ENCODE results near the gene MYOD1.

The MYOD1 gene

DNA sequence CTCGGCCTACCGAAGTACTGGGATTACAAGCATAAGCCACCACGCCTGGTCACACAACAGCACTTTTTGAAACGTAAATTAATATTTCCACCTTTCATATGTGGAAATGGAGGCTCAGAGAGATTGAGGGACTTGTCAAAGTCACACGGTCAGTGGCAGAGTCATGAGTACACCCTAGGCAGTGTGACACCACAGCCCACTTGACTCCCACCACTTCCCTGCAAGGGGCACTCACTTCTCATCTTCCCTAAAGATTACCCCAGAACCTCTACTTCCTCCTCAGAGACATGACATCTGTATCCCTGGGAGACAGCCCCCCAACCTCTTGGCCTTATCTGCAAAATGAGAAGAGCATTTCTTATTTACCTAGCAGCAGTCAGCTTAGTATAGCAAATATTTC lies 16.5 kb upstream of the MYOD1 start:
- DNase-seq (ENCODE audit: low read depth), result no peak

DNA sequence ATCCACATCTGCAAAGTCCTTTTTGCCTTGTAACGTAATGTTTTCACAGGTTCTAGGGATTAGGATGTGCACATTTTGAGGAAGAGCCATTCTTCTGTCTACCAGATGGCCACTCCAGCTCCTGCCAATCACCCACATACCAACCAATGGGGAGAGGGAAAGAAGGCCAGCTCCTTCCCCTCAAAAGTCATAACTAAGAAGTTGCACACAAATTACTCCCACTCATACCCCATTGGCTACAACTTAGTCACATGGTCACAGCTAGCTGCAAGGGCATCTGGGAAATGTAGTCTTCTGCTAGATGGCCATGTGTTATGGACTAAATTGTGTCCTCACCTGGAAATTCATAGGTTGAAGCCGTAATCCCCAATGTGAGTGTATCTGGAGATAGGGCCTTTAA lies 15.4 kb upstream of the MYOD1 start:
- no peak for DNase-seq (ENCODE audit: low read depth)

DNA sequence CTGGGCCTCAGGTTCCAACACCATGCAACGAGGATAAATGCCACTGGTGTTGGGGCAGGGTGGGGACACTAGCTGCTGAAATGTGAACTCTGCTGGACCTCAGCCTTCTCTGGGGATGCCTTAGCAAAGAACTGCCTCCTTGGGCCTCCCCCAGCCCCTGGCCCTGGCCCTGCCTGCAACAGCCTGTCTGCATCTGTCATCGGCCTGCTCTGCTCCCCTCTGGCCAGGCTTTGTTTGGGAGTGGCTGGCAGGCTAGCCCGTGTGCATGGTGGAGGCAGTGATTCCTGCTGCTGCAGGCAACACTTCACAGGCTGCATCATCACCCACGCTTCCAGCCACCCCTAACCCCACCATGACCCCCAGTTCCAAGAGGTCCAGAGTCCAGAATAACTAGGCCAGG lies 11.5 kb upstream of the MYOD1 start:
- no peak for DNase-seq (ENCODE audit: low read depth)

DNA sequence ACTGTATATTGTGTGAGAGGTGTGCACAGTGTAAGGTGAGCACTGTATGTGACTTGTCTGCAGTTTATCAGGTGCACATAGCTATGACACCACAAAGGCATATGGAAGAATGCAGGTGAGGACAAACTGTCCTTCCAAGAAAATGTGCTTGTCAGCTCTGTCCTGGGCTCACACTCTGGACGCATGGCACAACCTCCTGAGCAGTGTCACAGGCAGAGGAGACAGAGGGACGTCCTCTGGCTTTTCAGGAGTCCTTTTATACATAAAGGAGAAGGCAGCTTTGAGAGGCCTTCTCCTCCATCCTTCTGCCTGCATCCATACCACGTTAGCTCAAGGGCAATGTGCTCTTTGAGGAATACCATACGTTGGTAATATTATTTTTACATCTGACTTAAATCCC lies 7.5 kb upstream of the MYOD1 start:
- DNase-seq (ENCODE audit: low read depth), result no peak

DNA sequence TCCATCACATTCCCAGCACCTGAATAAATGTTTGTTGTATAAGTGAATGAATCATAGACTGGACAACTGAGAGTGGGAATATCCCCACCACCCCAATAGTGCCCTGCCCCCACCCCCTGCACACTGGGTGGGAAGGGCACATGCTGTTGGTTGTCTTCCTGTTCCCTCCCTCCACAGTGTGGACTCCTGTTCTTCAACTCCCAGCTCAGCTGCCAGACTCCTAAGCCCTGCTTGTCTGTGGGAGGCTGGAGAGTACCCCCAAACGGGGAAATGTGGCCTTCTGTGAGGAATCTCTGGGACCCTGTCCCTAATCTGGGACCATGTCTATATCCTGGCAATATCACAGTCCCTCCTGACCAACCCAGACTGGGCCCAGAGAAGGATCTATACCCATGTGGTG lies 5.5 kb upstream of the MYOD1 start:
- DNase-seq (ENCODE audit: low read depth), result no peak

DNA sequence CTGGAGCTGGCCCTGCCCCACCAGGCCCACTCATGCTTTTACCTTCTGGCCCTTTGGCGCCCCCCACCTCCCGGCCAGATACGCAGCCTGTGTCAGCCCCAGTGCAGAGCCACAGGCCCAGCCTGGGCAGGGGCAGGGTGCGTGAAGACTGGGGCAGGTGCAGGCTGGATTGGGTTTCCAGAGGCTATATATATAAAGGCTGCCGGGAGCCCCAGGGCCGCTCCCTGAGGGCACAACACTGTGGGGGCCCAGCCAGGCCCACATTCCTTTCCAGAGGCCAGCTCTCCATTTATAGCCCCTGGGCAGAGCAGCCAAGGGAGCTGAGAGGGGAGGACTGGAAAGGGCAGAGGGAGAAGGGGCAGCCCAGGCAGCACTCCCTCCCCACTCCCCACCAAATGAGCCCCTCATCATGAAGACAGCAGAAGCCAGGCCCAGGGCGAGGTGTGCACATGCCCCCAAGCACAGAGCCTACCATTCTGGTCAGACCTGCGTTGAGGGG lies 5.0 kb upstream of the MYOD1 start:
- no peak for DNase-seq (ENCODE audit: low read depth)

DNA sequence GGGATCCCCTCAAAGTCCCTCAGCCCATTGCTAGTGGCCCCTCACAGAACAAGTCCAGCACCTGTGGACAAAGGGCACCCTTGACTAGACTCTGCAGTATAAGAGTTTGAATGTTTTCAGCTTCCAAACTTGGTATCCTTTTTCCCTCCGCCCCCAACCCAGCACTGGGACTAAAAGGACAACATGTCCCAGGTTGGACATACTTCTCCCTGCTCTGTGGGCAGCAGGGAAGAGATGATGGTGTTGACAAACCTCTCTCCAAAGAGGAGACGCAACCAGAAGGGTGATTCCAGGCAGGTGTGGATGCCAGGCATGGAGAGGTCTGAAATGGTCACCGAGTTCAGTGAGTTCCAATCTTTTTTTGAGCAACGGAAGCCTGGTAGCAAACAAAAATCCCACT lies 4.5 kb upstream of the MYOD1 start:
- DNase-seq (ENCODE audit: low read depth), result no peak

DNA sequence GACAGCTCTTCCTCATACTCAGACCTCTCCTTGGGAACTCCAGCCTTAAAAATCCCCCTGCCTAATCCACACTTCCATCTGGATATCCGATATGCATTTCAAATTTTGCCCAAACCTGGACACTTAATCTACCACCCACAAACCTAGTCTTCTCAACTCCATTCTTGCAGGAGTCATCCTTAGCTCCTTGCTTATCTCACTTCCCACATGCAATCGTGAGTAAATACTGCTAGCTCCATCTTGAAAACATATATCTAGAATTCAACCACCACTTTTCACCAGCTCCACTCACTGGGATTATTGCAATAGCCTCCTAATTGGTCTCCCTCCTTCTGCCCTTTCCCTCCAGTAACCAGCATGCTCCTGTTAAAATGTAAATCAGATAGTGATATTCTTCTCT lies 2.6 kb upstream of the MYOD1 start:
- DNase-seq (ENCODE audit: low read depth), result no peak

DNA sequence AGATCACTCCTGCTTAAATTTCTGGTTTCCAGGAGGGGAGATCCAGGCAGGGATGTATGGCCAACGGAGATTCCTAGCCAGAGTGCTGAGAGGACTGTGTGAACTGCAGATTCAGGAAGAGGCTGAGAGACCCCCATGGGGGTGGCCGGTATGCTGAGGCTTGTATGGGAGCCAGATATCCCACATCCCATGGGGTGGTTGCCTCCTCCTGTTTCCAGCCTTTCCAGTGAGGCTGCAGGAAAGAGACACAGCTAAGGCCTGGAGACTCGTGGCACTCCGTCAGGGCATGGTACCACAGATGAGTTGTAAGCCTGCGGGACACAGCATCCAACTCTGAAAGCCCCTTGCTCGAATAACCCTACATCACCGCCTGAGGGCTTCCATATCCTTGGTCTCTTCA lies 1.4 kb upstream of the MYOD1 start:
- DNase-seq (ENCODE audit: low read depth), result no peak

DNA sequence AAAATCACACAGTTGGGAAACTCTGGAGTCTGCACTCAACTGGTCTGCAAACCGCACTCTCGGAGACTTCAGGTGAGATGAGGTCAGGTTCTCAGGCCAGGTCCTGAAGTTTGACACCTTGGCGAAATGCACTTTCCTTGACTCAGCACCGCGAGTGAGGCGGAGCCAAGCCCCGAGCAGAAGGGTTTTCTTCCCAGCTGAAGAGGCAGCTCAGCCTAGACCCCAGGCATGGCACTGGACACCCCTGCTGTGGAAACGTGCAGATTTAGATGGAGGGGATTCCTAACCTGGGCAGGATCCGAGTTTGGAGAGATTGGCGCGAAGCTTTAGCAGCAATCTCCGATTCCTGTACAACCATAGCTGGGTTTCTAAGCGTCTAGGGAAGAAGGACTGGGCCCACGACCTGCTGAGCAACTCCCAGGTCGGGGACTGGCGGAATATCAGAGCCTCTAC lies 835 bp upstream of the MYOD1 start:
- no peak for DNase-seq (ENCODE audit: low read depth)

DNA sequence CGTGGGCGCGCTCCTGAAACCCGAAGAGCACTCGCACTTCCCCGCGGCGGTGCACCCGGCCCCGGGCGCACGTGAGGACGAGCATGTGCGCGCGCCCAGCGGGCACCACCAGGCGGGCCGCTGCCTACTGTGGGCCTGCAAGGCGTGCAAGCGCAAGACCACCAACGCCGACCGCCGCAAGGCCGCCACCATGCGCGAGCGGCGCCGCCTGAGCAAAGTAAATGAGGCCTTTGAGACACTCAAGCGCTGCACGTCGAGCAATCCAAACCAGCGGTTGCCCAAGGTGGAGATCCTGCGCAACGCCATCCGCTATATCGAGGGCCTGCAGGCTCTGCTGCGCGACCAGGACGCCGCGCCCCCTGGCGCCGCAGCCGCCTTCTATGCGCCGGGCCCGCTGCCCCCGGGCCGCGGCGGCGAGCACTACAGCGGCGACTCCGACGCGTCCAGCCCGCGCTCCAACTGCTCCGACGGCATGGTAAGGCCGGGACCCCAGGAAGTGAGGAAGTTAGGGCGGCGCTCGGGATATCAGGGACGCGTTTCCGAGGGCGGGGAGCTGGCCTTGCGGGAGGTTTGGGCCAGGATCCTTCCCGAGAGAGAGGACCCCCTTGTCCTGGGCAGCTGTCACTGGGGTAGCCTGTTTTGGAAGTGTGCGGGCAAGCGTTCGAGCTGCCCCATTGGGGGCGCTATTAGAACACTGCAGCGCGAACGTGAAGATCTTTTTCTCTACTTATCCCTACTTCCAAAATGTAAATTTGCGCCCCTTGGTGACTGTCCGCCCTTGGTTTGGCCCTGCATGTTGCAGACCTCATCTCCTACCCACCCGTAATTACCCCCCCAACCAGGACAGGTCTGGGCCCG lies 796 bp downstream of the MYOD1 start:
- no peak for DNase-seq (ENCODE audit: low read depth)

DNA sequence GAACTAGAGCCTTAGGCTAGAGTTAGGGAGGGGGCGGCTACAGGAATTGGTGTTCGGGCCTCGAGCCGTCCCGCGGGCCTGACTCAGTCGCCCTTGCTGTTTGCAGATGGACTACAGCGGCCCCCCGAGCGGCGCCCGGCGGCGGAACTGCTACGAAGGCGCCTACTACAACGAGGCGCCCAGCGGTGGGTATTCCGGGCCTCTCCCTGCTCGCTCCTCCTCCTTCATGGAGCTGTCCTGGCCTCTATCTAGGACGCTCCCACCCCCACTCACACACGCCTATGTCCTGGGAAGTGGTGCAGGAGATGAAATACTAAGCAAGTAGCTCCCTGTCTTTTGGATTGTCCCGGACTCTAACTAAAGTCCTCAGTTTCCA lies 1.4 kb downstream of the MYOD1 start:
- DNase-seq (ENCODE audit: low read depth), result no peak

DNA sequence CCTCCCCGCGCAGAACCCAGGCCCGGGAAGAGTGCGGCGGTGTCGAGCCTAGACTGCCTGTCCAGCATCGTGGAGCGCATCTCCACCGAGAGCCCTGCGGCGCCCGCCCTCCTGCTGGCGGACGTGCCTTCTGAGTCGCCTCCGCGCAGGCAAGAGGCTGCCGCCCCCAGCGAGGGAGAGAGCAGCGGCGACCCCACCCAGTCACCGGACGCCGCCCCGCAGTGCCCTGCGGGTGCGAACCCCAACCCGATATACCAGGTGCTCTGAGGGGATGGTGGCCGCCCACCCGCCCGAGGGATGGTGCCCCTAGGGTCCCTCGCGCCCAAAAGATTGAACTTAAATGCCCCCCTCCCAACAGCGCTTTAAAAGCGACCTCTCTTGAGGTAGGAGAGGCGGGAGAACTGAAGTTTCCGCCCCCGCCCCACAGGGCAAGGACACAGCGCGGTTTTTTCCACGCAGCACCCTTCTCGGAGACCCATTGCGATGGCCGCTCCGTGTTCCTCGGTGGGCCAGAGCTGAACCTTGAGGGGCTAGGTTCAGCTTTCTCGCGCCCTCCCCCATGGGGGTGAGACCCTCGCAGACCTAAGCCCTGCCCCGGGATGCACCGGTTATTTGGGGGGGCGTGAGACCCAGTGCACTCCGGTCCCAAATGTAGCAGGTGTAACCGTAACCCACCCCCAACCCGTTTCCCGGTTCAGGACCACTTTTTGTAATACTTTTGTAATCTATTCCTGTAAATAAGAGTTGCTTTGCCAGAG lies 2.0 kb downstream of the MYOD1 start:
- no peak for DNase-seq (ENCODE audit: low read depth)

DNA sequence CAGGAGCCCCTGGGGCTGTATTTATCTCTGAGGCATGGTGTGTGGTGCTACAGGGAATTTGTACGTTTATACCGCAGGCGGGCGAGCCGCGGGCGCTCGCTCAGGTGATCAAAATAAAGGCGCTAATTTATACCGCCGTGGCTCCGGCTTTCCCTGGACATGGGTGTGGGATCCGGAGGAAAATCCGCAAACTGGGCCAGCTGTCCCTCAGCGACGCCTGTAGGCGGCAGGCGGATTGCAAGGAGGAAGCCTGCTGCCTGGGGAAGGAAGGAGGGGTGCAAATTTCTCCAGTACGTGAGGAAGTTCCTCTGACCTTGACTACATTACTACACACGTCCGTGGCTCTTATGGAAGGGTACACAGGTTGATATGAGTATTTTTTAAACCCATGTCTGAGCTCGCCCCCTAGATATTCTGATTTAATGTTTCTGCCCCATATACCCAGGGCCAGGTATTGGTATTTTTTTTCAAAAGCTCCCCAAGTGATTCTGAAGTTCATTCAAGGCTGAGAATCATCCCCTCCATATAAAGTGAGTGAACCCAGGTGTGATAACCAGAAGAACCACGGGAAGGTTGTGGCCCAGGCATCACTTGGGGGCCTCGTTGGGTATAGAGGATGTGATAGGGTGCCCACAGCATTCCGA lies 2.8 kb downstream of the MYOD1 start:
- no peak for DNase-seq (ENCODE audit: low read depth)

DNA sequence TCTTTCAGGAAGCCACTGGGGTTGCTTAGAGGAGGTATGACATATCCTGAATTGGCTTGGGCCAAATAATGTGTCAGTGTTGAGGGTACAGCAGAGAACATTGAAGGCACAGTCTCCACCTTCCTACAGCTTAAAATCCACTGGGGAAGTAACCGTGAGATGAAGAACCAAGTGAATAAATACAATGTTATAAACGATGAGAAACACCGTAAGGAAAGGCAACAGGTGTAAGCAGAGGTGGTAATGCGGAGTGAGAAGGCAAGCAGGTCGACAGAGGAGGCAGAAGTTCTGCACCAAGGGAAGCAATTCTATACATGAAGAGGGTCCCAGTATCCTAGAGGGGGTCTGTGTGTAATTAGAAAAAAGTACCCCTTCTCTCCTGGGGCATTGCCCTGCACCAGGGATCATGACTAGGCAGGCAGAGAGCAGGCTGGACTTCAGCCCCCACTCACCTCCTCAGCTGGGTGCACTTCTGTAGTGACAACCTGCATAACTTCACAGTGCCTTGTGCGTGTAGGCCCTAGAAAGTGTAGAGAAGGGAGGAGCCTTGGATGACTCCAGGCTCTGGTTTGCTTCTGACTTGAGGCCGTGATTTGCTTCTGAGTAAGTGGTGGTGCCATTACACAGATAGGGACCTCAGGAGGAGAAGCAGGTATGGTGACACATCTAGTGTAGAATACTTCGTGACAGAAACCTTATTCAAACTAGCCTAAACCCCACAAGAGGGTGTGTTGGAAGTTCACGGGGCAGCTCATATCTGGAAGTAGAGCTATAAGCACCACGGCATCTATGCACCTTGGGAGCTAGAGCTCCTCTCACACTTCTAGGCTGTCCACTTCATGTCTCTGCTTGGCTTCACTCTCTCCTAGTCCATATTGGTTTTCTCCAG lies 4.9 kb downstream of the MYOD1 start:
- DNase-seq (ENCODE audit: low read depth), result no peak

DNA sequence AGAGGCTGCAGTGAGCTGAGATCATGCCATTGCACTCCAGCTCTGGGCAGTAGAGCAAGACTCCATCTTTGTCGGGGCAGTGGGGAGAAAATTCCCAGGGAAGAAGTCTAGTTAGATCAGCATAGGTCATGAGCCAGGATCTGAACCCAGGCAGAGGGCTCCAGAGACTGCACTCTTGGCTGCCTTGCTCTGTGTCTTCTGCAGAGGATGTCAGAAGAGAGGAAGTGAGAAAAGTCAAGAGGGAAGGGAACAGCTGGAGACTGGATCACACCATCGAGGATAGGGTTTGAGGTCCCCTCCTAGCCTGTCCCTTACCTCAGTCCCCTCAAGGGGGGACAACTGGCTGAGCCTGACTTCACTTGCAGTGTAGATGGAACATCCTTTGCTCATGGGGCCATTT lies 5.8 kb downstream of the MYOD1 start:
- DNase-seq (ENCODE audit: low read depth), result no peak

DNA sequence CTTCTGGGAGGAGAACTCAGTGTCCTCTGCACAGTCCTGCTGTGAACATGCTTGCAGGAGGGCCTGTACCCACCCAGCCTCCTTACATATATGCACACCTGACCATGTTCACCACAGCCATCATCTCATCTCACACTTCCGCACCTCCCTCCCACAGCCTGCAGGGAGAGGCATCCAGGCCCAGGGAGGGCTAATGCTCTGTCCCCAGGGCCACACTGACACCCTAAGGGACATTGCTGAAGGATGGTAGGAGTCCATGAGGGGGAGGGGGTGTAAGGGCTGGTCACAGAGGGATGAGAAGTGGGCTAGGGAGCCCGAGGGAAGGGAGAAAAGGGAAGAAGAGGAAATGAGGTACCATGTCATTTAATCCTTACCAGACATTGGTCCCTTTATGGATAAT lies 10.8 kb downstream of the MYOD1 start:
- no peak for DNase-seq (ENCODE audit: low read depth)

DNA sequence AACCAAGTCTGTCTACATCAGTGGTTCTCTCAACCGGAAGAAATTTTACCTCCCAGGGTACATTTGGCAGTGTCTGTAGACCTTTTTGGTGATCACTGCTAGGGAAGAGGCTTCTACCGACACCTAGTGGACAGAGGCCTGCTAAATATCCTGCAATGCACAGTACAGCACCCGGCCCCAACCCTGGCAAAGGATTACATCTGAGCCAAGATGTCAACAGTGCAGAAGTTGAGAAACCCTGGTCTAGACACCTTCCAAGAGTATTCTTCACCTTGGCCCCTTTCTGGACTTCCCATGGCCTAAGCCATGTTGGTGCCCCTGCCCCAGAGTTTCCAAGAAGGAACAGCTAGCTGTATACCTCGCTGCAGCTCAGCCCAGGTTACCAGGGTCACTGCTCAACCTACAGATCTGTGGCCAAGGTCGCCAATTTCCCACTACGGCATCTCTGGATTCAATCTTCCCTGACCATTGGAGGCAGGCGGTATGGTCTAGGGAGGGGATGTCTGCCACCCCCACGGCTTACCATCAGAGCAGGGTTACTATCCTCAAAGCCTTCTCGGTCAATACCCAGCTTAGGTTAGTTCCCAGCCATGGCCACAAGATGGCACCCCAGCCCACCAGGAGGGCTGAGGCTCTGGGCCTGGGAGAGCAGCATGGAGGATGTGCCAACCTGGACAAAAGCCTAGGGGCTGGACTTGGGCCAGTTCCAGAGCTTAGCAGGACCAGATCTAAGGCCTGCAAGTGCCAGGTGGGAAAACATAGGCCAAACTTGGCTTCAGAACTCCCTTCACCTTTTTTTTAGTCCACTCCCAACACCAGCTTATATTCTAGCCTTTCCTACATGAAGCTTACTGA lies 11.5 kb downstream of the MYOD1 start:
- peak; percentile 7 for DNase-seq (ENCODE audit: low read depth)

DNA sequence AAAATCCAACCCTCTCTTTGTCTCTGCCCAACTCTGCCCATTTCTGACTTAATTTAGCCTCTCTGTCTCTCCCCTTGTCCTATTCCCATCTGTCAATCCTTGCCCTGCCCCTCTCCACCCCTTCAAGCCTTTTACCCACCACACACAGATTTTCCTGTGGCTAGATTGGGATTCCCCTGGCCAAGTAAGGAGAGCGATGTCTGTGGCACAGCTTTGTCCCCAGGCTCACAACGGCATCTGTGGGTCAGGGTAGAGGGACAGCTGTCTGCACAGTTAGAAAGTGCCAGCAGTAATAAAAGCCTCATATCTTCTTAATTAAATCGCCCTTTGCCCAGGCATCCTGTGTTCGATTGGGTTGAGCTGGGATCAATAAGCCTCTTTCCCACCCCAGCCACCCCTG lies 13.9 kb downstream of the MYOD1 start:
- DNase-seq (ENCODE audit: low read depth), result no peak

DNA sequence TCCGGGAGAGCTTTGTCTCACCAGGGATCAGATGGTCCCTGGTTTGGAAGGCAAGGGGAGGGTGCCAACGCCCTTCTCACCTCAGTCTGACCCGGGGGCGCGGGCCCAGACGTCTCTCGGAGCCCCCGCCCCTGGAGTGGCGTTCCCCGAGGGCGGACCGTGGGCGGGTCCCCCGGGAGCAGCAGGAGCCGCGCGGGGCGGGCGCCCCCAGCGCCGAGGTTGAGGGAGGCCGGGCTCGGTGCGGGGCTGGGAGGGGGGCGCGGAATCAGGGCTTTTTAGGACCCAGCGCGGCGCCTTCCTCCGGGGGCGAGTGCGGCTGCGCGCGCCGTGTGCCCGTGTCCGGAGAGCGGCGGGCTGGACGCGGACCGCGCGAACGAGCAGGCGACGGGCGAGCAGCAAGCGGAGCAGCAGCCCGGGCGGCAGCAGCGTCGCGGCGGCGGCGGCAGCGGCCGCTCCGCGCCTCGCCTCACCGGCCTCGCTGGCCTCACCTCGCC lies 15.1 kb downstream of the MYOD1 start, which contains the start of gene KCNC1:
Gene KCNC1, plus strand, starts transcription at position 364 of the 494 bp plus-strand sequence. CDS start 1,222 bp downstream, outside the sequence.
- DNase-seq (ENCODE audit: low read depth), result no peak
